Measurements from ENCODE around the gene PCDHGA1.

DNA sequence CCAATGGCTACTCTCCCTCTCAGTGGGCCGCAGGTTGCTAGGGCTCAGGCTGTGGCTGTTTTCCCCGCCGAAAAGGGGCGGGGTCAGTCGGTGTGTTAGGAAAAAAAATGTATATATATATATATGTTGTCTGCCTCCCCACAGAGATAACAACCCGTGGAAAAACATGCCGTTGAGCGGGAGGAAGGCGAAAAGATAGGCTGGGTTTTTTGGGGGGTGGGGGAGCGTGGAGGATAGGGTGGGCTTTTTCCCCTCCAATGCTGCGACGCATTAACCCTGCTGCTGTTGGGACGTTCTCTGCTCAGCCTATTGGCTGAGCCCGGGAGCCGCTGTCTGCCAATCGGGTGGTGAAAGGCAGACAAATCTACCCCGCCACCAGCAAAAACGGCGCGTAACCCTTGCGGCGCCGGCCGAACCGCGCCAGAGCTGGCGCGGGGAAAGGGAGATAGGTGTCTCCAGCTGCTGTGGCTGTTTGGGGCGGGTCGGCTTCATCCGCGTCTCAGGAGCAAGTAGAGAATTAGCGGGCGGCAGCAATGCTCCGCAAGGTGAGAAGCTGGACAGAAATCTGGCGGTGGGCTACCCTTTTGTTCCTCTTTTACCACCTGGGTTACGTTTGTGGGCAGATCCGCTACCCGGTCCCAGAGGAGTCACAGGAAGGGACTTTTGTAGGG, 154.5 kb downstream of the PCDHGA1 start, which contains the start of gene PCDHGC4:
- TF ChIP-seq, protein P1, sequence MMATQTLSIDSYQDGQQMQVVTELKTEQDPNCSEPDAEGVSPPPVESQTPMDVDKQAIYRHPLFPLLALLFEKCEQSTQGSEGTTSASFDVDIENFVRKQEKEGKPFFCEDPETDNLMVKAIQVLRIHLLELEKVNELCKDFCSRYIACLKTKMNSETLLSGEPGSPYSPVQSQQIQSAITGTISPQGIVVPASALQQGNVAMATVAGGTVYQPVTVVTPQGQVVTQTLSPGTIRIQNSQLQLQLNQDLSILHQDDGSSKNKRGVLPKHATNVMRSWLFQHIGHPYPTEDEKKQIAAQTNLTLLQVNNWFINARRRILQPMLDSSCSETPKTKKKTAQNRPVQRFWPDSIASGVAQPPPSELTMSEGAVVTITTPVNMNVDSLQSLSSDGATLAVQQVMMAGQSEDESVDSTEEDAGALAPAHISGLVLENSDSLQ (IDR thresholded peaks at IDR 0.05) = no peak
- TF ChIP-seq FOXA1 (IDR thresholded peaks at IDR 0.05) = no peak
- no peak for TF ChIP-seq ELF4 (IDR thresholded peaks at IDR 0.05)
- no peak for TF ChIP-seq NFRKB (IDR thresholded peaks at IDR 0.05)
- no peak for TF ChIP-seq FOXK2 (IDR thresholded peaks at IDR 0.05)
- TF ChIP-seq TARDBP (IDR thresholded peaks at IDR 0.05) = no peak
- TF ChIP-seq ARNT (IDR thresholded peaks at IDR 0.05) = no peak
- no peak for TF ChIP-seq FOXM1 (IDR thresholded peaks at IDR 0.05; ENCODE audit: borderline replicate concordance)
- TF ChIP-seq HDGF (IDR thresholded peaks at IDR 0.05; ENCODE audit: borderline replicate concordance) = no peak
- no peak for TF ChIP-seq LEF1 (IDR thresholded peaks at IDR 0.05; ENCODE audit: borderline replicate concordance)
- no peak for TF ChIP-seq BHLHE40 (IDR thresholded peaks at IDR 0.05; ENCODE audit: borderline replicate concordance)
- TF ChIP-seq CTBP1 (IDR thresholded peaks at IDR 0.05; ENCODE audit: borderline replicate concordance) = no peak
- no peak for TF ChIP-seq ZNF384 (IDR thresholded peaks at IDR 0.05)

Data from HEK293T (cell line).